Measurements from ENCODE around the gene TMEM231.

TMEM231 gene

DNA sequence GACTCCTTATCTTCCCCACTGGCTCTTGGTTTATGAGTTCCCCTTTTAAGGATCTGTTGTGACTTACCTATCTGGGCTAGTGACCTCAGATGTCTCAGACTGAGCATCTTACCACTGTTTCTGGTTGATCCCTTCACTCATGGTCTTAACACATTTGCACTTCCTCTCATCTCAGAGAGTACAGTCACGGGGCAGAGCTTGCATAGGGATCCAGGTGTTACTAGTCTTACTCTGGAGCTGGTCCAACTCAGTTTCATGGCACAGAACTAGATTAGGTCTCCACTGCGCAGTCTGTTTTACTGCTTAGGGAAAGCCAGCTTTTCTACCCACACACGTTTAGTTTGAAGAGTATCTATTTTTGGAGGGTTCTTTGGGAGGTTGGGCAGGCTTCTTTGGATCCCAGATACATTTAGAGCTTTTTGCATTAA lies 20.3 kb upstream of the TMEM231 start:
- no peak overlapping the region for H3K27ac ChIP-seq
- TF ChIP-seq, protein P1, sequence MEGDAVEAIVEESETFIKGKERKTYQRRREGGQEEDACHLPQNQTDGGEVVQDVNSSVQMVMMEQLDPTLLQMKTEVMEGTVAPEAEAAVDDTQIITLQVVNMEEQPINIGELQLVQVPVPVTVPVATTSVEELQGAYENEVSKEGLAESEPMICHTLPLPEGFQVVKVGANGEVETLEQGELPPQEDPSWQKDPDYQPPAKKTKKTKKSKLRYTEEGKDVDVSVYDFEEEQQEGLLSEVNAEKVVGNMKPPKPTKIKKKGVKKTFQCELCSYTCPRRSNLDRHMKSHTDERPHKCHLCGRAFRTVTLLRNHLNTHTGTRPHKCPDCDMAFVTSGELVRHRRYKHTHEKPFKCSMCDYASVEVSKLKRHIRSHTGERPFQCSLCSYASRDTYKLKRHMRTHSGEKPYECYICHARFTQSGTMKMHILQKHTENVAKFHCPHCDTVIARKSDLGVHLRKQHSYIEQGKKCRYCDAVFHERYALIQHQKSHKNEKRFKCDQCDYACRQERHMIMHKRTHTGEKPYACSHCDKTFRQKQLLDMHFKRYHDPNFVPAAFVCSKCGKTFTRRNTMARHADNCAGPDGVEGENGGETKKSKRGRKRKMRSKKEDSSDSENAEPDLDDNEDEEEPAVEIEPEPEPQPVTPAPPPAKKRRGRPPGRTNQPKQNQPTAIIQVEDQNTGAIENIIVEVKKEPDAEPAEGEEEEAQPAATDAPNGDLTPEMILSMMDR (IDR thresholded peaks at IDR 0.05), result no peak
- TF ChIP-seq ZFX (IDR thresholded peaks at IDR 0.05; ENCODE audit: borderline replicate concordance), result no peak

DNA sequence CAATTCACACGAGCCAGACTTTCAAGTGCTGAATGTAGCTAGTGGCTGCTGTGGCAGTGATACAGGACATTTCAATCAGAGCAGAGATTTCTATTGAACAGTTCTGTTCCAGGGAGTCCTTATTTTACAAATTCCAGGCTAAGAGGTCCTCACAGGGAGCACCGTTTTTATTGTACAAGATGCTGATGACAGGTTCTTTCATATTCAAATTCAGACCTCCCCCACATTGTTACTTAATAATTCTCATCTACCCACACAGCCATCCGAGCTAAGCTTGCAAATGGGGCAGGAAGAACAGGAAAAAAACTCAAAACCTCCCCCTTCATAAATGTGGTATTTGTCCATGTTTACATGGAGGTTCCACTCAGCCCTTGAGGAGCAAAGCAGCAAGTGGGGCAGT lies 19.9 kb upstream of the TMEM231 start:
- TF ChIP-seq, protein P1 (IDR thresholded peaks at IDR 0.05), result no peak
- no peak for TF ChIP-seq ZFX (IDR thresholded peaks at IDR 0.05; ENCODE audit: borderline replicate concordance)
- no peak overlapping the region for H3K27ac ChIP-seq

- H3K27ac ChIP-seq, result no peak overlapping the region
These were observed 17.9 kb upstream of the TMEM231 start for GRCh38 chr16:75573955-75574354.

GRCh38 chr16:75572864-75573542 lies 17.0 kb upstream of the TMEM231 start:
- no peak overlapping the region for H3K27ac ChIP-seq
- no peak for TF ChIP-seq ZFX (IDR thresholded peaks at IDR 0.05; ENCODE audit: borderline replicate concordance)
- TF ChIP-seq, protein P1 (IDR thresholded peaks at IDR 0.05), result no peak

More at GRCh38 chr16:75573955-75574354, 17.9 kb upstream of the TMEM231 start:
- no peak for TF ChIP-seq ZFX (IDR thresholded peaks at IDR 0.05; ENCODE audit: borderline replicate concordance)

DNA sequence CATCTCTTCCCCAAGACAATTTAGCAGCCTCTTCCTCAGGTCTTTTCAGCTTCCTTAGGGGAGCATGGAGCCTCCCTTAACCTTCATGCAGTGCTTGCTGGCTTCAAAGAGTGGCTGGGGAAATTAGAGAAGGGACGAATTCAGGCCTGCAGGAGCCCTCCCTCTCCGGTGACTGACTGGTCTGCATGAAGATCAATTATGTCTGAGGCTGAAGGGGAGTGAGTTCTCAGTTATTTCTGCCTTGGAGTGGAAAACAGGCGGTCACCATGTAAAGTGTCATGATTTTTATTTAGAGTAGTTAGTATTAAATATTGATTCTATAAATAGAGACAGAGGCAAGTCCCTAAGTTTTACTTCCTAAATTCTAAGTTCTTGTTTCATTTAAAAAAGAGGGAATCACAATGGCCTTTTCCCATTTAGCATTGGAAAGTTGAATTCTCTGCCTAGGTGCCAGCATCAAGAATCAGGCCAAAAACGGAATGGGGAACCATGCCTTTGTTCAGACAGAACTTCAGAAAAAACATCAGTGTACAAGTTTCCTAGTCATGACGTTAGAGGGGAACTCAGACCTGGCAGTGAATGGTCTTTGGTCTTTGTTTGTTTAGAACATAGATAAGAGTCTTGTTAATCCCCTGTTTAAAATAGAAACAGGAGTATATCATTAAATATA lies 14.5 kb upstream of the TMEM231 start:
- H3K27ac ChIP-seq, result no peak overlapping the region
- TF ChIP-seq, protein P1 (IDR thresholded peaks at IDR 0.05), result no peak
- TF ChIP-seq ZFX (IDR thresholded peaks at IDR 0.05; ENCODE audit: borderline replicate concordance), result no peak

DNA sequence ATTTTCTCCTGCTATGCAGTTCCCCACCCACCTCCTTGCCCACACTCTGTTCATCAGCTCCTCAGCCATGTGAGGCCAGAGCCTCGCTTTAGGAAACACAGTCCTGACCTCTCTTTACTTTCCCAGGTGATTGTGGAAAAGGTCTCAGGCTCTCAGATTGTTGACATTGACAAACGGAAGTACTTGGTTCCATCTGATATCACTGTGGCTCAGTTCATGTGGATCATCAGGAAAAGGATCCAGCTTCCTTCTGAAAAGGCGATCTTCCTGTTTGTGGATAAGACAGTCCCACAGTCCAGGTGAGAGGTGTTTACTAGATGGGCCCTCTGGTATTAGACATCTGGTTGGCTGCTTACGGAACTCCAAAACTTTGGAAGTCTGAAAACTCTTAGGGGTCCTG lies 11.9 kb upstream of the TMEM231 start:
- H3K27ac ChIP-seq, result no peak overlapping the region
- no peak for TF ChIP-seq ZFX (IDR thresholded peaks at IDR 0.05; ENCODE audit: borderline replicate concordance)
- TF ChIP-seq, protein P1 (IDR thresholded peaks at IDR 0.05), result no peak

GRCh38 chr16:75566758-75567255 lies 10.8 kb upstream of the TMEM231 start:
- TF ChIP-seq, protein P1 (IDR thresholded peaks at IDR 0.05), result no peak
- TF ChIP-seq ZFX (IDR thresholded peaks at IDR 0.05; ENCODE audit: borderline replicate concordance), result no peak
- peak overlapping the region; percentile 41; the same call in 1 of the 2 replicates for H3K27ac ChIP-seq
